Prostate gland (tissue), 2 donors: Measurements from ENCODE around the gene SPTBN5. TPM values are rescaled to one million over a fixed set of nuclear protein-coding genes. Genes with fewer than 3 reads are reported as not detected.

Source experiments
- microRNA-seq: library from miRNA; unstranded; fragments of <30 nt; microRNA quantifications from one replicate; pipeline ENCODE4, GENCODE V29; 2016
- small RNA-seq, 2 donors: library from RNA; depleted of rRNA; stranded (forward); fragments of <200 nt; gene quantifications; one replicate each; pipeline ENCODE3, GENCODE V24; 2016
- total RNA-seq, 2 donors: library from RNA; depleted of rRNA; stranded (reverse); fragments of >200 nt; gene quantifications; one replicate each; pipeline ENCODE4 v1.1.0, GENCODE V29; 2016

SPTBN5 gene
- total RNA-seq, 2 donors from 2014 or later: 1.2 to 2.2 TPM

Small RNA genes lying within 50 kb of the gene (microRNA-seq; reads per million reads assigned to microRNA genes)
- gene MIR4310: not detected

Small RNA genes lying within 50 kb of the gene (small RNA-seq; reads per million reads assigned to genes)
- gene JMJD7-PLA2G4B (0 reads per million in 2 donors), gene MIR4310 (0 reads per million in 2 donors), gene RNA5SP393 (0 reads per million in 2 donors)

Other genes starting within 250 kb of the SPTBN5 start
- 10 to 100 TPM; 42.9 to 62.5 TPM for gene MGA, start 233.6 kb downstream of the SPTBN5 start, total RNA-seq
- gene MAPKBP1, start 119.6 kb downstream of the SPTBN5 start, total RNA-seq: 10 to 100 TPM; 17.4 to 62.8 TPM
- 10 to 100 TPM; 20.7 to 56.6 TPM for gene JMJD7, start 66.0 kb downstream of the SPTBN5 start, total RNA-seq
- gene PLA2G4B, start 55.2 kb downstream of the SPTBN5 start, total RNA-seq: 1 to 10 TPM; 1.5 to 7.6 TPM
- 10 to 100 TPM; 18.4 to 22.6 TPM for gene EHD4, start 78.5 kb upstream of the SPTBN5 start, total RNA-seq
- under 1 TPM; 0.17 to 0.18 TPM for gene PLA2G4E, start 127.0 kb upstream of the SPTBN5 start, total RNA-seq
- gene PLA2G4D, start 200.5 kb upstream of the SPTBN5 start, total RNA-seq: 1 to 10 TPM; 1.5 to 2.1 TPM